ENCODE results near the gene SRRM2.

SRRM2 gene

DNA sequence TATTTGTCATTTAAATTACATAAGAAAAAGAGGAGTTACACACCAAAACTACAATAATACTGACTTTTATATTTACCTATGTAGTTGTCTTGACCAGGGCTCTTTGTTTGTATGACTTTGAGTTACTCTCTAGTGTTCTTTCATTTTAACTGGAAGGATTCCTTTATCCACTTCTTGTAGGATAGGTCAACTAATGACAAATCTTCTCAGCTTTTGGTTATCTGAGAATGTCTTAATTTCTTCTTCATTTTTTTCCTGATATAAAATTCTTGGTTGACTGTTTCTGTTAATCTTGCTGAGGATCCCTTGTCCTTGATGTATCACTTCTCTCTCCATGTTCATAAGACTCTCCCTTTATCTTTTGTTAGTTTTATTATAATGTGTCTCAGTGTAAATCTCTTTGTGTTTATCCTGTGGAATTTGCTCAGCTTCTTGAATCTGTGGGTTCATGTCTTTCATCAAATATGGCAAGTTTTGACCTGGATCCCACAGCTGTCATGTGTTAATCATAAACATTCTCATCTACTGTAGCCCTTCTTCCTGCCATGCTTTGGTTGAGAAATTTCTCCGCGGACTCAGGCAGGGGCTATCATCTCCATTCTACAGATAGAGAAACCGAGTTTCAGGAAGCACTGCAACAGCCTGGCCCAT lies 51.2 kb downstream of the SRRM2 start:
- no peak for DNase-seq

DNA sequence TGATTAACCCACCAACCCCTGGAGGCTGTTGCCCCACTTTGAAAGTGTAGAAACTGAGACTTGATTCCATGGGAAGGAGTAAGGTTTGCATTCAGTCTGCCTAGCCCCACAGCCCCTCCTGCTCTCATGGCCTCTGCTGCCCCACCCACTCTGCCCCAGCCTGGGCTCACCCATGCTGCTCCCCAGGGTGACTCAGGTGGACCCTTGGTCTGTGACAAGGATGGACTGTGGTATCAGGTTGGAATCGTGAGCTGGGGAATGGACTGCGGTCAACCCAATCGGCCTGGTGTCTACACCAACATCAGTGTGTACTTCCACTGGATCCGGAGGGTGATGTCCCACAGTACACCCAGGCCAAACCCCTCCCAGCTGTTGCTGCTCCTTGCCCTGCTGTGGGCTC lies 52.3 kb downstream of the SRRM2 start:
- no peak for DNase-seq

DNA sequence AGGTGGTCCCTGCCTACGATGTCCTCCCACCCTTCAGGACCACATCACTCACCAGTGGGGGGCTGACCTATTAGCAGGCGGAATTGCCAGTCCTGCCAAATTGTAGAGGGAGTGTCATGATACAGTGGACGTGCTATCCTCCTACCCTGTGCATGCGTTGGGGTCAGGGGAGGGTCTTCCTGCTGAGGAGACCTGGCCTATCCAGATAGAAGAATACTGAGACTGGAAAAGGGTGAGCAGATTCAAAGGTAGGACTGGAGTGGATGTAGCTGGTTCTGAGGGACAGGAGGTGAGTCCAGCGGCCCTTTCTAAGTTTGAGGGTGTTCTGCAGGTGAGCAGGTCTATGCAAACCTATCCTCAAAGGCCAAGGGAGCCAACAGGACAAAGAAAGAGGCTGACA lies 53.8 kb downstream of the SRRM2 start:
- no peak for DNase-seq

DNA sequence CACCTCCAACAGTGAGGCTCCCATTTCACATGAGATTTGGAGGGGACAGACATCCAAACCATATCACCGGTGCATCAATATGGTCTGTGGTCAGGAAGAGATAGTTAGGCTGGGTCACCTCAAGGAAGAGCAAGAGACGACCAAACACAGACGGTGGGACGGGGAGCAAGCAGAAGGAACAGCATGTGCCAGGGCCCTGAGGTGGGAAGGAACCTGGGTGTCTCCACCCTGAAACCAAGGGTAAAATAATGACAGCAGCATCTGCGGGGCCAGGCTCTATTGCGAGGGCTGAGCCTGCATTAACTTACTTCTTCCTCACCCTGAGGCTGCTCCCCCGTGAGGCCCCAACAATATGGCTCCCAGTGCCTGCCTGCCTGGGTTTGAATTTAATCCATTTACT lies 55.7 kb downstream of the SRRM2 start:
- no peak for DNase-seq

DNA sequence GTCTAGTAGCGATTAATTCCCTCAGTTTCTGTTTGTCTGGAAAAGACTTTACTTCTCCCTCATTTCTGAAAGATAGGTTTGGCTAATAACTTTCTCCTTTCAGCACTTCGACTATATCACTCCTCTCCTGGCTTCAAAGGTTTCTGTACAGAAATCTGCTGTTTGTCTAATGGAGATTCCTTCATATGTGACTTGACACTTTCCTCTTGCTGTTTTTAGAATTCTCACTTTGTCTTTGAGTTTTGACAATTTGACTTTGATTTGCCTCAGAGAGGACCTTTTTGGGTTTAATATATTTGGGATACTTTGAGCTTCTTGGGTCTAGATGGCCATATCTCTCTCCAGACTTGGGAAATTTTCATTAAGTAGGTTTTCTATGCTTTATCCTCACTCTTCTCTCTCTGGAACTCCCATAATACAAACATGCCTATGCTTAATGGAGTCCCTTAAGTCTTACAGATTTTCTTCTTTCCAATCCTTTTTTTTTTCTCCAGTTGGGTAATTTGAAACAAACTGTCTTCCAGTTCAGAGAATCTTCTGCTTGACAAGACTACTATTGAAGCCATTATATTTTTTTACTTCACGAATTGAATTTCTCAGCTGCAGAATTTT lies 56.8 kb downstream of the SRRM2 start:
- DNase-seq = no peak

DNA sequence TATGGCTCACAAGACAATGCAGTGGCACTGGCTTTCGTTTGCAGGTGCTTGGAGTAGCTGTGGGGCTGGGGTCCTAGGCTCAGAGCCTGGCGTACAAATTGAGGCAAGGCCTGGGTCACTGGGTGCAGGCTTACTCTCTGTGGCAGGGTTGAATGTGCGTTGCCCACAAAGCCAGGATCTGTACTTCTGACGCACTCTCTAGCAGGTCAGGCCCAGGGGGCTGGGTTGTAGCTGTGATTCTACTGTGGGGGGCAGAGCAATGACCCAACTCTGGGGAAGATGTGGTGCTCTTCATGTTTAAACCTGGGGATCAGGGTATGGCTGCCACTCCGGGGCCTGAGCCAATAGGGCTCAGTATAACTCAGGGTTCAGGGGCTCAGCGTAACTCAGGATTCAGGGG lies 58.2 kb downstream of the SRRM2 start:
- DNase-seq = no peak

DNA sequence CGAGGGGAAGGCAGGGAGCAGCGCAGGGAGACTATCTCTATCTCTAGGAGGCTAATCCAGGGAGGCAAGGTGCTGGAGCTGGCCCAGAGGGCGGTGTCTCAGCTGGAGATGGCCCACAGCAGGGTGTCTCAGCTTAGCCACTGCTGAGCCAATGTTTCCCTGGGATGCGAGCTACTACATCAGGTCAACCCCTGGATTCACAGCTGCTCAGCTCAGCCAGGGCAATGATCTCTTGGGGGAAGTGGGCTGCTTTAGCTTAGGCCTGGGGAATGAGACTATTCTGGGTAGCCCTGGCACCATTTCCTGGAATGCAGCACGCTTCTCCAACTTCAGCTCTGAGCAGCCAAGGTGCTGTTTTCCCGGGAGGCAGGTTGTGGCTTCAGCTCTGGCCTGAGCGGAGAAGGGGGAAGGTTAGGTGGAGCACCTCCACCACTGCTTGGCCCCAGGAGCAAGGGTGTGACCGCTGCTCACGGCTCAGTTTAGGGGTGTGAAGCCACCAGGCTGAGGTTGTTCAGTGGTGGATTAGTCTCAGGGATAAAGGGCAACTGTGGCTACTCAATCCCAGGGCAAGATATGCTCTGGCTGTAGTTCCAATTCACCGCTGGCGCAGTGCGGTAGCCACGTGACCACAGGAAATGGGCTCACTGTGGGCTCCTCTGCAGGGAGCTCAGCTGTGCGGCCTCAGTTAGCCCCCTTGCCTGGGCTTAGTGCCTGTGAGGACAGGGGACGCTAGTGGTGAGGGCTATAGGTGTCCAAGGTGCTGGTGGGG lies 59.4 kb downstream of the SRRM2 start:
- no peak for DNase-seq

DNA sequence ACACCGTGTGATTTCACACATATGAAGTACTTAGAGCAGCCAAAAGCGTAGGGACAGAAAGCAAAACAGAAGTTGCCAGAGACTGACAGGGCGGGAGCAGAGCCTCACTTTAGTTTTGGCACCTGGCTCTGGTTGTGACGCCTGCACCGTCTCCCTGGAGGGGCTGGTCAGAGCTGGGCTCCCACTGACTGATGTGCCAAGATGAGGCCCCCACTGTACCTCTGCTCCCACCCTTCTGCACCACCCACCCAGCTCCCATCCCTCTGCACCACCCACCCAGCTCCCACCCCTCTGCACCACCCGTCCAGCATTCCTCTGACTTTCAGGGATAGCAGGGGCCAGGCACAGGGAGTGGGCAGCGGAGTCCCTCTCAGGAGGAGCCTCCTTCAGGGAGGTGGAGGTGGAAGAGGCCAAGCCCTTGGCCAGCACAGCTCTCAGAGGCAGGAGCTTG lies 61.4 kb downstream of the SRRM2 start:
- DNase-seq = no peak

DNA sequence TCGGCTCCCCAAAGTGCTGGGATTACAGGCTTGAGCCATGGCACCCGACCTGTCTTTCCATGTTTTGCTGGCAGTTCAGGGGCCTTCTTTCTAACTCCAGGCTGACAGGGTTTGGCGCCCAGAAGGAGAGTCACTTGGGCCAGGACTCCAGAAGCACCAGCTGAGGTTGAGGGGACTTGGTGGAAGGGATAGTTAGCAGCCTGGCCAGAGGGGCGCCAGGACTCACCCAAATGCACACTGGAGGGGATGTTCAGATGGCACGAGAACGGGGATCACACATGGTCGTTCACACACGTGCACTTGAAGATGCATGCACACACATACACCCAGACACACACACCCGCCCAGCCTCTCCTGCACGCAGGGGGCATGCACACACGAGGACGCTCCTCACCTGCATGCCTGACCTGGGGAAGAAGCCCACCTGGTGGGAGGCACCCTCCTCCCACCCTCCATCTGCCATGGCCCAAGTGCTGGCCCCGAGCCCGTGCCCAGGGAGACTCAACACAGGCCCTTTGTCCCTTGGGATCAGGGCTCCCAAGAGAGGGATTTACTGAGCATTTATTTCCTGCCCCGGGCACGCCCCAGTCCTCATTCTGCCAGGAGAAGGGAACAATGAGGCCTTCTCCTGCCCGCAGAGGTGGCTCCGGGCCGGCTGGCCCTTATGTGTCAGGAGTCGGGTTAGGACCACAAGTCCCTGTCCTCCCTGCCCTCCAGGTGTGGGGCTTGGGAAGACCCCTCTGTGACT lies 62.3 kb downstream of the SRRM2 start:
- DNase-seq = no peak

DNA sequence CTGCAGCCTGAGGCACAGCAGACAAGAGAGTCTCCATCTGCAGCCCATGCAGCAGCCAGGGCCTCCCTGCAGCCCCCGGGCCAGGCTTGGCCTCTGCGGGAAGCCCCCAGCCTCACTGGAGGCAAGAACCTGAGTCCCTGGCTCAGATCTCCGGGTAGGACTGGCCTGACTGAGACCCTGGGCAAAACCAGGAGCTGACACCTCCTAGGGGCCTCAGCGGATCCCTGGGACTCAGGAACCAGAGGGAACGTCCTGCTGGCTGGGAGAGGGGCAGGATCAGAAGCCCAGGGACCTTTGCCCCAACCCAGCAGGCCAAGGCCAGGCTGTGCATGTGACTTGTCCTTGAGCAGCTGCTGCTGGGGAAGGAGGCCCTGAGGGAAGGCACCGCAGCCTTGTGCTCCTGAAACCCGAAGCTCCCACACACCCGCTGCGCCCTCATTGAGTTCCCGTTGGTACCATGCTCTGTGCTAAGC lies 62.9 kb downstream of the SRRM2 start:
- DNase-seq = no peak

DNA sequence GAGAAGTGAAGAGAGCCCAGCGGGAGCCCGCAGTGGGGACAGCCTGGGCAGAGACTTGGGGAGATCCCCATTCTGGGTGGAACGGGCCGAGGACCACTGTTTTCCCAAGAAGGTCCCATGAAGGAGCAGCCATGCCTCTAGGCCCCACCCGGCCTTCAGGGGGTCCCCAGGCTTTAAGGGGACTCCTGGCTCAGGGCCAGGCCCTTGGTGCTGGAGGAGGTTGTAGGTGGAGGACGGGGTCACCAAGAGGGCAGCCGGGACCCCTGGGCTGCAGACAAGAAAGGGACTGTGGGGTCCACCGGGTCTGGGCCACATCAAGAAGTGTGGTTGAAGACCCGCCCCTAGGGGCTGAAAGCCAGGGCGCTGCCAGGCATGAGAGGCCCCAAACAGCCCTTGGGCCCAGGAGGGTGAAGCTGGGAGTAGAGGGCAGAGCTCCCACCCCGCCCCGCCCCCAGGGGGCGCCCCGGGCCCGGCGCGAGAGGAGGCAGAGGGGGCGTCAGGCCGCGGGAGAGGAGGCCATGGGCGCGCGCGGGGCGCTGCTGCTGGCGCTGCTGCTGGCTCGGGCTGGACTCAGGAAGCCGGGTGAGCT lies 64.4 kb downstream of the SRRM2 start, which contains the start of gene PRSS21:
Gene PRSS21, plus strand, starts transcription at position 487 of the 589 bp plus-strand sequence. Its CDS starts 32 bp downstream, at position 519.
- DNase-seq = no peak

DNA sequence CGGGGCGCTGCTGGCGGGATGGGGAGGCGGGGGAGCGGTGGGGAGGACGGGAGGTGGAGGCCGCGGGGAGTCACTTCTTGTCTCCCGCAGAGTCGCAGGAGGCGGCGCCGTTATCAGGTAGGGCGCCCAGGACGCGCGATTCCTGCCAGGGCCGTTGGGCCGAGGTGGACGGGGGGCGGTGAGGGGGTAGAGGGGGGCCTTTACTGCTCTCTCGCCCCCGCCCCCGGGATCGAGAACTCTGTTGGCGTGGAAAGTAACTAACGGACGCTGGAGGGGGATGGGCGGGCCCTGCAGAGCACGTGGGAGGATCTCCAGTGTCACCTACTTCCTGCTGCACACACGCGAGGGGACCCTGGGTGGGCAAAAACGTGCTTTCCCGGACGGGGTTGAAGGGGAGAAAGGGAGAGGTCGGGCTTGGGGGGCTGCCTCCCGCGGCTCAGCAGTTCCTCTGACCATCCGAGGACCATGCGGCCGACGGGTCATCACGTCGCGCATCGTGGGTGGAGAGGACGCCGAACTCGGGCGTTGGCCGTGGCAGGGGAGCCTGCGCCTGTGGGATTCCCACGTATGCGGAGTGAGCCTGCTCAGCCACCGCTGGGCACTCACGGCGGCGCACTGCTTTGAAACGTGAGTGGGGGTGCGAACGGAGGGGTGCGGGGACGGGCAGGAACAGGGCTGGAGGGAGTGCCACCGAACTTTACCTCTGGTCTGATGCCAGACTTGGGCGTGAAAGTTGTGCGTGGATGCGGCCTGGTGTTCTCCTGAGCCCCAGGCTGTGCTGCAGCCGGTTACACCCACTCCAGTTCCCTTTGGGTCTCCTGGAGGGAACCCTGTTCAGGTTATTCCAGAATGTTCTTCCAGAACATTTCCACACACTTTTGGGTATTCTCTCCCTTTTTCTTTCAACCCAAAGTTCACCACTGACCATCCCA lies 65.2 kb downstream of the SRRM2 start:
- no peak for DNase-seq

DNA sequence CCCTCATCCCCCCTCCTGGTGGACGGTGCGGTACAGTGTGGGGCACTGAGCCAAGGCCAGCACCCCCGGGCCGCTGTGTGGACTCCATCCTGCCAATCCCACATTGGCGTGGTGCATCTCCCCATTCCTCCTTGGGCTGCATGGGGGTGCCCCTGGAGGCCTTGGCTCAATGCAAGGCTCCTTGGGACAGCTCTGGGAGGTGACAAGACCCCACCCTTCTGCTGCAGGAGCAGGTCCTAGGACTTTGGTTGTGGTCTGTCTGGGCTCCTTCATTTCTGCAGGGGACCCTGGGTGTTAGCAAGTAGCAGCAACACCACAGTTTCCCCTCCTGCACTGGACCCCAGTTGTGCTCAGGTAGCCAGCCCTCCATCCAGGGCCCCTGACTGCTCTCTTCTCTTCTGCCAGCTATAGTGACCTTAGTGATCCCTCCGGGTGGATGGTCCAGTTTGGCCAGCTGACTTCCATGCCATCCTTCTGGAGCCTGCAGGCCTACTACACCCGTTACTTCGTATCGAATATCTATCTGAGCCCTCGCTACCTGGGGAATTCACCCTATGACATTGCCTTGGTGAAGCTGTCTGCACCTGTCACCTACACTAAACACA lies 65.9 kb downstream of the SRRM2 start:
- DNase-seq = no peak

DNA sequence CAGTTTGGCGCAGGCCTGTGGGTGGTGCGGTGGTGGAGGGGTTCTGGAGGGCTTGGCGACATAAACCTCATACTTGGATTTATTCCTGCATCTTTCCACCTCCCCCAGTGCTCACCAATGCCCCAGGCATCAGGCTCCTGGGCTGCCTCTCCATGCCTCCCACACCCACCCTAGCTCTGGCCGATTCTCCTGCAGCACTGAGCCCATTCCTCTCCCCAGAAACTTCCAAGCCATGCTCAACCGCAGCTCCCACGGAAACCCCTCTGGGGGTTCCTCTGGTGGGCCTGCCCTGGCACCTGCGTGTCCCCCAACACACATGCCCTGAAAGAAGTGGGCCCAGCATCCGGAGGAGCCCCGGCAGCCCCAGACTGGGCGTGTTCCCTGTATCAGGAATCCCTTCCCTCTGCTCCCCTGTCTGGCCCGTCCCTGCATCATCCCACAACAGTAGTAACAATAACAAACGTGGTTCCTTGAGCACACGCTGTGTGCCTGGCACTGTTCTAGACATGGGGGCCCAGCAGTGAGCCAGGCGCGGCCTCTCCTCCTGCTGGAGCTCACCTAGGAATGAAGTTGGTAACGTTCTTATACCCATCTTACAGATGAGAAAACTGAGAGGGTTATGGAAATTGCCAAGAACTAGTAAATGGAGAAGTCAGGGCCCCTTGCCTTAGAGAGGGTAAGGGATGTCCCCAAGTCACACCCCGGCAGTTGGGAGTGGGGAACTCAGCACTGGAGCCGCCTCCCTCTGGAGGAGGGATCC lies 66.9 kb downstream of the SRRM2 start:
- no peak for DNase-seq

DNA sequence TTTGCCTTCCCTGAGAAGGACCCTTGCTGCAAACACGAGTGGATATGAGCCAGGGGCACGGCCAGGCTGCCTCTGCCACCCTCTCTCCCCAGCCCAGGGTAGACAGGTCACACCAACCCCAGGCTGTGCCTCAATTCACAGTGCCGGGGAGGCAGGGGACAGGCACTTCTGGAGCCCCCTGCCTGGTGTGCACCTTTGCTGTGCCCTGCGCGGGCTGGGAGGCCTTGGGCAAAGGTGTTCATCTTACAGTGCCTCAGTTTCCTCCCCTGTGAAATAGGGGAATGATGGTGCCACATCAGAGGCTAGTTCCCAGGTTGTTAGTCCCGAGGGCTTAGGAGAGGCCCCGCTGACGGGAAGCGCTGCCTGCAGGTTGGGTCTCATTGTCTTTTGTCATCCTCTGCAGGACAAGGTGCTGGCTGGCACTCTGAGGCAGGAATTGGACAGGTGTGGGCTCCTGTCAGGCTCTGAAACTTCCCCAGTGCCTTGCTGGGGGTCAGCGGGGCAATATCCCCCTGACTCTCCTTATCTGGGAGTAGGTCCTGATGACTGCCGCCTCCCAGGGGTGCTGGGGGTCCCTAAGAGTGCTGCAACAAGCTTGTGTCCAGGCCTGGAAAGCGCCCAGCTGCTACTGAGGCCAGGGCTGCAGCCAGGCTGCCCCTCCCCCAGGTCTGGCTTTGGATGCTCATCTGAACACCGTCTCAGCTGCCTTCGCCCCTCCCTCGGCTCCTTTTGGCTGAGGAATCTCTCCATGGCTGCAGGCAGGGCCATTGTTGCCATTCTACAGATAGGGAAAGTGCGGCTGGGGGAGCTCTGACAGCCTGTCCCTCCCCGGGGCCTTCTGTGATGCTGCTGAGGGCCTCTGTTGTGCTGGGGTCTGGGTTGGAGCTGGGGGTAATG lies 67.7 kb downstream of the SRRM2 start:
- no peak for DNase-seq

Data from NCI-H1092 (cell line).